SH-SY5Y (cell line): ENCODE results near the gene ZFHX3.

Experiments used
- GATA2 ChIP-seq: IDR thresholded peaks from 2 replicates; pipeline ENCODE4 v1.6.1; 2011; ENCODE audit warnings: mild to moderate bottlenecking, low read depth, low read length
- GATA3 ChIP-seq: IDR thresholded peaks from 2 replicates; pipeline ENCODE4 v1.6.1; 2011; ENCODE audit warnings: low read depth, mild to moderate bottlenecking, low read length, moderate library complexity

DNA sequence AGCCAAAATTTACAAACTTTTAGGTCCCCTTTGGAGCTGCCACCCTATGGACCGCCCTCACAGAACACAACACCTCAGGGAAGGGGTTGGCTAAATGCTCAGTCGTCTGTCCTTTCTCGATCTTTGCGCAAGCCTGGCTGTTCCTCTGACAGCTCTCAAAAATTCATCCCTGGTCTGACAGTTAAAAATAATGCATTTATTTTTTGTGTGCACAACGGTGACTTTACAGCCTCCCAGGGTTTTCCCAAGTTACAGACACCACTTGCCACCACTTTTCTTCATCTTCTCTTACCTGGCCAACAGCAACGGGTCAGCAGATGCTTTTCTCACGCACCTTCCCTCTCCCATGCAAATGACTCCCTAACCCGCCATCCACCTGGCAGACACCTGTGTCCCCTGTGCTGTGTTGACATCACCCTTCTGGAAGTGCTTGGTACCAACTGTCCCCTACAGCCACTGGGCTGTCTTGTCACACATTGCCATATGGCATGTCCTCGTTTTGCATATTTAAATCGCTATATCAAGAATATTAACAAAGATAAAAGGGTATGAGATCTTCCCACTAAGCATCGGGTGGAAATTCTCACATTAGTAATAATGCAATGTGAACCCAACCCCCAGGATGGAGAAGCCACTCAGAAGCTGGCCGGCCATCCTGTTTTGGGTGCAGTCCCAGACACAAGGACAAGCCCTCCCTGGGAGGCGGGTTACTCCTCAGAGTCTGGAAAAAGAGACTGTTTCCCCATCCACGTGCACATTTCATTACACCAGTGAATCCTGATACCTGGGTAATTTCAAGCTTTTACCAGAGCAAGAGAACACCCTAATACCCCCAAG lies 187.0 kb downstream of the ZFHX3 start:
- TF ChIP-seq GATA3, result no peak
- TF ChIP-seq GATA2, result no peak
